Hepatocyte (in vitro differentiated cells): ENCODE data around the gene ZNF219.
"Not testable (repeated sequence)": the region's sequence is repeated elsewhere in the genome, so short reads cannot be mapped to it uniquely, and the experiment has no call there.

Experiments
- CTCF ChIP-seq: fragments of 200-600 bp; sonication (generic); IDR thresholded peaks from 2 replicates; pipeline ENCODE4 v1.5.1; 2016; ENCODE audit warnings: antibody characterized with exemption, mild to moderate bottlenecking; ENCODE audit not compliant: poor library complexity
- EZH2 ChIP-seq: fragments of 200-600 bp; sonication (generic); IDR thresholded peaks from 2 replicates; pipeline ENCODE4 v1.6.1; 2016; ENCODE audit warnings: antibody characterized with exemption, mild to moderate bottlenecking, borderline replicate concordance
- EZH2phosphoT487 ChIP-seq: fragments of 200-600 bp; sonication (generic); IDR thresholded peaks from one replicate; pipeline ENCODE4 v1.6.1; 2018; ENCODE audit warnings: antibody characterized with exemption, mild to moderate bottlenecking, low read depth, moderate library complexity; ENCODE audit not compliant: unreplicated experiment, severe bottlenecking

GRCh38 chr14:21040941-21041340 is 57.5 kb downstream of the ZNF219 start:
- not testable (repeated sequence) for TF ChIP-seq CTCF, EZH2, EZH2phosphoT487
